Epithelial cell of proximal tubule (primary cell): ENCODE results near the gene PCDHA13. TPM values are rescaled to one million over a fixed set of nuclear protein-coding genes. Genes with fewer than 3 reads are reported as not detected.

Experiments
- DNase-seq: peaks from one replicate; pipeline ENCODE4 v3.0.0-alpha.2; 2011; ENCODE audit warnings: low read depth
- H3K4me3 ChIP-seq: 2 replicates; pipeline ENCODE4 v1.5.1; 2011; ENCODE audit warnings: low read depth, mild to moderate bottlenecking, low read length
- total RNA-seq: library from RNA; depleted of rRNA; stranded (reverse); fragments of >200 nt; gene quantifications from 2 replicates; pipeline ENCODE4 v1.2.3, GENCODE V29; 2015
- TF ChIP-seq, protein P1 (sequence below): conservative IDR thresholded peaks from 2 replicates; pipeline ENCODE4 v1.5.1; 2012; ENCODE audit warnings: low read depth, mild to moderate bottlenecking, low read length

The PCDHA13 gene
- total RNA-seq, 1 donor from 2014 or later, result not detected

- TF ChIP-seq, protein P1, sequence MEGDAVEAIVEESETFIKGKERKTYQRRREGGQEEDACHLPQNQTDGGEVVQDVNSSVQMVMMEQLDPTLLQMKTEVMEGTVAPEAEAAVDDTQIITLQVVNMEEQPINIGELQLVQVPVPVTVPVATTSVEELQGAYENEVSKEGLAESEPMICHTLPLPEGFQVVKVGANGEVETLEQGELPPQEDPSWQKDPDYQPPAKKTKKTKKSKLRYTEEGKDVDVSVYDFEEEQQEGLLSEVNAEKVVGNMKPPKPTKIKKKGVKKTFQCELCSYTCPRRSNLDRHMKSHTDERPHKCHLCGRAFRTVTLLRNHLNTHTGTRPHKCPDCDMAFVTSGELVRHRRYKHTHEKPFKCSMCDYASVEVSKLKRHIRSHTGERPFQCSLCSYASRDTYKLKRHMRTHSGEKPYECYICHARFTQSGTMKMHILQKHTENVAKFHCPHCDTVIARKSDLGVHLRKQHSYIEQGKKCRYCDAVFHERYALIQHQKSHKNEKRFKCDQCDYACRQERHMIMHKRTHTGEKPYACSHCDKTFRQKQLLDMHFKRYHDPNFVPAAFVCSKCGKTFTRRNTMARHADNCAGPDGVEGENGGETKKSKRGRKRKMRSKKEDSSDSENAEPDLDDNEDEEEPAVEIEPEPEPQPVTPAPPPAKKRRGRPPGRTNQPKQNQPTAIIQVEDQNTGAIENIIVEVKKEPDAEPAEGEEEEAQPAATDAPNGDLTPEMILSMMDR, result peak; percentile 39
- H3K4me3 ChIP-seq, result peak within 1 kb of the TSS; percentile 44
- no peak for DNase-seq
These were observed 25.9 kb upstream of the PCDHA13 start, which contains the start of gene PCDHA10 for GRCh38 chr5:140855772-140856674. Gene PCDHA10 (plus strand): TSS chr5:140855897. CDS start chr5:140856049, 152 bp downstream.

- no peak for DNase-seq
- H3K4me3 ChIP-seq, result no peak overlapping the region
- TF ChIP-seq, protein P1, result no peak
These were observed 24.5 kb upstream of the PCDHA13 start for GRCh38 chr5:140857177-140857986.

DNA sequence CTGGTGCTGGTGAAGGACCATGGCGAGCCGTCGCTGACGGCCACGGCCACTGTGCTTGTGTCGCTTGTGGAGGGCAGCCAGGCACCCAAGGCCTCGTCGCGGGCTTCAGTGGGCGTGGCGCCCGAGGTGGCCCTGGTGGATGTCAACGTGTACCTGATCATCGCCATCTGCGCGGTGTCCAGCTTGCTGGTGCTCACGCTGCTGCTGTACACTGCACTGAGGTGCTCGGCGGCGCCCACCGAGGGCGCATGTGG is 24.0 kb upstream of the PCDHA13 start:
- DNase-seq, result no peak
- no peak overlapping the region for H3K4me3 ChIP-seq
- TF ChIP-seq, protein P1, result no peak

DNA sequence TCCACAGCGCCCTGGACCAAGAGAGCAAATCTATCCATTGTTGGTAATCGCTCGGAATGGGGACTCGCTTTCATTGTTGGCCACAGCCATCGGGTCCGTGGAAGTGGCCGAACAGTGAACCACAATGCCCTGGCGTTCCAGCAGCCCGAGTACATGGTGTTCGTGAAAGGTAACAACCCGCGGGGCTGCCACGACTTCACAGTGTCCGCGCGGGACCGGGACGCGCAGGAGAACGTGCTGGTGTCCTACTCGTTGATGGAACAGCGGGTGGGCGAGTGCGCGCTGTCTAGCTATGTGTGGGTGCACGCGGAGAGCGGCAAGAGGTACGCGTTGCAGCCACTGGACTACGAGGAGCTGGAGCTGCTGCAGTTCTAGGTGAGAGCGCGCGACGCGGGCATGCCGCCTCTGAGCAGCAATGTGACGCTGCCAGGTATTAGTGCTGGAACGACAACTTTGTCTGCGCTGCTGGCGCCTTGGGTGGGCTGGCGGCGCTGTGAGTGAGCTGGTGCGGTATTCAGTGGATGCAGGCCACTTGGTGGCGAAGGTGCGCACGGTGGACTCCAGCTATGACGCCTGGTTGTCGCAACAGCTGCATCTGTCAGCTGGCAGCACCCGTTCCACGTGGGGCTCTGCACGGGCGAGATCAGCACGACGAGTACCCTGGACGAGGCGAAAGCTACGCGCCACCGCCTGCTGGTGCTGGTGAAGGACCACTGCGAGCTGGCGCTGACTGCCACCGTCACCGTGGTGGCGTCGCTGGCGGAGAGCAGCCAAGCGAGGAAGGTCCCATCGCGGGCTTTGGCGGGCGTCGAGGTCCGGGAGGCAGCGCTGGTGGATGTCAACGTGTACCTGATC is 19.3 kb upstream of the PCDHA13 start:
- no peak for DNase-seq
- TF ChIP-seq, protein P1, result no peak
- no peak overlapping the region for H3K4me3 ChIP-seq

GRCh38 chr5:140868721-140869554 is 13.0 kb upstream of the PCDHA13 start, which contains the start of gene PCDHA11:
Gene PCDHA11 (plus strand): TSS chr5:140868957. CDS start chr5:140869104, 147 bp downstream.
- DNase-seq, result no peak
- H3K4me3 ChIP-seq, result peak within 1 kb of the TSS; percentile 45
- TF ChIP-seq, protein P1, result peak; percentile 37

DNA sequence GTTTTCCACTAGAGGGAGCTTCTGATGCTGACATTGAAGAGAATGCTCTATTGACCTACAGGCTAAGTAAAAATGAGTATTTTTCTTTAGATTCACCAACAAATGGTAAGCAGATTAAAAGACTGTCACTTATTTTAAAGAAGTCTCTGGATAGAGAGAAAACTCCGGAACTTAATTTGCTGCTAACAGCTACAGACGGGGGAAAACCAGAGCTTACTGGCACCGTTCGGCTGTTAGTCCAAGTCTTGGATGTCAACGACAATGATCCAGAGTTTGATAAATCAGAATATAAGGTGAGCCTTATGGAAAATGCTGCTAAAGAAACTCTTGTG is 12.4 kb upstream of the PCDHA13 start:
- H3K4me3 ChIP-seq, result peak overlapping the region; percentile 45

More for the DNA sequence above, 12.4 kb upstream of the PCDHA13 start:
- TF ChIP-seq, protein P1, result peak; percentile 41
- no peak for DNase-seq
